Peyer's patch (tissue), 4 donors: ENCODE measurements around the gene TCEANC.

Source experiments
- CTCF ChIP-seq, 6 experiments: fragments of 450-650 bp in 4 of 6; fragments of 200-600 bp in 2 of 6; sonication (generic) in 1 of 6; IDR thresholded peaks; one replicate each; pipeline ENCODE4 v1.5.1; 2017 to 2019; ENCODE audit warnings: antibody characterized with exemption in 6 of 6, mild to moderate bottlenecking in 3 of 6, moderate library complexity in 1 of 6
- POLR2A ChIP-seq, 2 donors: fragments of 450-650 bp; IDR thresholded peaks; one replicate each; pipeline ENCODE4 v1.5.1; 2017; ENCODE audit warnings: antibody characterized with exemption in 2 of 2, mild to moderate bottlenecking in 2 of 2, moderate library complexity in 2 of 2

- TF ChIP-seq CTCF (IDR thresholded peaks at IDR 0.05) (no peak), POLR2A (IDR thresholded peaks at IDR 0.05) (no peak)
Observed at GRCh38 chrX:13700380-13700779, 47.4 kb downstream of the TCEANC start.
